Measurements from ENCODE around the gene ADGRG3.

DNA sequence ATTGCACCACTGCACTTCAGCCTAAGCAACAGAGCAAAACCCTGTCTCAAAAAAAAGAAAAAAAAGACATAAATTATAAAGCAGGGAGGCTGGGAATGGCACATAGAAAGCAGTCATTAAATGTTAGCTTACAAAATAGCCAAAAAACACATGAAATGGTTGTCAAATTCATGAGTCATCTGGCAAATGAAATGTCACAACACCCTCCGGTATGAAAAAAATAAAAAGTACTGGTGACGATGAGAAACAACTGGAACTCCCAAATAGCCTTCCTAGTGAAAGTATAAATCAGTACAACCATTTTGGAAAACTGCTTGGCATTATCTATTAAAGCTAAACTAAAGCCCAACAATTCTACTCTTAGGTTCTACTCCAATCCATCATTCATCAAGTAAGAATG lies 63.9 kb downstream of the ADGRG3 start:
- no peak for TF ChIP-seq POLR2A (IDR thresholded peaks at IDR 0.05)
- TF ChIP-seq, protein P1, sequence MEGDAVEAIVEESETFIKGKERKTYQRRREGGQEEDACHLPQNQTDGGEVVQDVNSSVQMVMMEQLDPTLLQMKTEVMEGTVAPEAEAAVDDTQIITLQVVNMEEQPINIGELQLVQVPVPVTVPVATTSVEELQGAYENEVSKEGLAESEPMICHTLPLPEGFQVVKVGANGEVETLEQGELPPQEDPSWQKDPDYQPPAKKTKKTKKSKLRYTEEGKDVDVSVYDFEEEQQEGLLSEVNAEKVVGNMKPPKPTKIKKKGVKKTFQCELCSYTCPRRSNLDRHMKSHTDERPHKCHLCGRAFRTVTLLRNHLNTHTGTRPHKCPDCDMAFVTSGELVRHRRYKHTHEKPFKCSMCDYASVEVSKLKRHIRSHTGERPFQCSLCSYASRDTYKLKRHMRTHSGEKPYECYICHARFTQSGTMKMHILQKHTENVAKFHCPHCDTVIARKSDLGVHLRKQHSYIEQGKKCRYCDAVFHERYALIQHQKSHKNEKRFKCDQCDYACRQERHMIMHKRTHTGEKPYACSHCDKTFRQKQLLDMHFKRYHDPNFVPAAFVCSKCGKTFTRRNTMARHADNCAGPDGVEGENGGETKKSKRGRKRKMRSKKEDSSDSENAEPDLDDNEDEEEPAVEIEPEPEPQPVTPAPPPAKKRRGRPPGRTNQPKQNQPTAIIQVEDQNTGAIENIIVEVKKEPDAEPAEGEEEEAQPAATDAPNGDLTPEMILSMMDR (IDR thresholded peaks at IDR 0.05), result no peak

All from adrenal gland (tissue), 5 donors.